Breast epithelium (tissue), 3 donors: ENCODE measurements around the gene NLRX1.

Experiments used
- CTCF ChIP-seq, 3 donors: fragments of 450-650 bp; IDR thresholded peaks; one replicate each; pipeline ENCODE4 v1.5.1; 2016 to 2017; ENCODE audit warnings: antibody characterized with exemption in 3 of 3, mild to moderate bottlenecking in 3 of 3, moderate library complexity in 3 of 3
- POLR2A ChIP-seq: fragments of 450-650 bp; IDR thresholded peaks from one replicate; pipeline ENCODE4 v1.6.1; 2016; ENCODE audit warnings: antibody characterized with exemption, mild to moderate bottlenecking, moderate library complexity
- POLR2AphosphoS5 ChIP-seq, 3 donors: sonication (generic); formaldehyde crosslinking; IDR thresholded peaks; one replicate each; pipeline ENCODE4 v1.6.1; 2017; ENCODE audit warnings: antibody characterized with exemption in 3 of 3

GRCh38 chr11:119175493-119176077 is 7.1 kb downstream of the NLRX1 start:
- TF ChIP-seq CTCF (IDR thresholded peaks at IDR 0.05) = no peak
- no peak for TF ChIP-seq POLR2A
- no peak for TF ChIP-seq POLR2AphosphoS5 (IDR thresholded peaks at IDR 0.05)
